HTERT RPE-1 (cell line): ENCODE results near the gene C4B.

Experiments
- in situ Hi-C: fragments of 300-500 bp; cut with MboI; formaldehyde crosslinking; loops from 4 replicates; pipeline ENCODE4 v1.14.3; 2020; ENCODE audit warnings: low sequenced_read_pairs

C4B gene

GRCh38 chr6:32081168-32081990, 66.8 kb downstream of the C4B start:
- in situ Hi-C loops = no loop called here

- in situ Hi-C loops = no loop called here
Observed at GRCh38 chr6:32082478-32082877, 67.9 kb downstream of the C4B start.

GRCh38 chr6:32082935-32083334, 68.3 kb downstream of the C4B start:
- in situ Hi-C loops = no loop called here

GRCh38 chr6:32083812-32084768, 69.5 kb downstream of the C4B start:
- in situ Hi-C loops = no loop called here

- in situ Hi-C loops = no loop called here
Observed at GRCh38 chr6:32084780-32085179, 70.2 kb downstream of the C4B start.
